ENCODE measurements around the gene PNPLA7. TPM values are rescaled to one million over a fixed set of nuclear protein-coding genes. Genes with fewer than 3 reads are reported as not detected.

The PNPLA7 gene
- total RNA-seq, 4 donors from 2014 or later, result 13.0 to 34.3 (median 29.2) TPM

- no peak for TF ChIP-seq CTCF (IDR thresholded peaks at IDR 0.05; ENCODE audit: low read depth)
Measured at GRCh38 chr9:137570566-137570965, 20.4 kb upstream of the PNPLA7 start.

GRCh38 chr9:137569609-137570203 is 19.5 kb upstream of the PNPLA7 start:
- TF ChIP-seq CTCF (IDR thresholded peaks at IDR 0.05; ENCODE audit: low read depth), result no peak

GRCh38 chr9:137564817-137565411 is 14.7 kb upstream of the PNPLA7 start:
- TF ChIP-seq CTCF (IDR thresholded peaks at IDR 0.05; ENCODE audit: low read depth), result no peak

- no peak for TF ChIP-seq CTCF (IDR thresholded peaks at IDR 0.05; ENCODE audit: low read depth)
Measured at GRCh38 chr9:137564134-137564533, 13.9 kb upstream of the PNPLA7 start.

- TF ChIP-seq CTCF (IDR thresholded peaks at IDR 0.05; ENCODE audit: low read depth), result no peak
Measured at GRCh38 chr9:137558127-137558526, 7.9 kb upstream of the PNPLA7 start.

- no peak for TF ChIP-seq CTCF (IDR thresholded peaks at IDR 0.05; ENCODE audit: low read depth)
Measured at GRCh38 chr9:137556069-137556838, 6.1 kb upstream of the PNPLA7 start.

GRCh38 chr9:137555179-137555578 is 5.0 kb upstream of the PNPLA7 start:
- no peak for TF ChIP-seq CTCF (IDR thresholded peaks at IDR 0.05; ENCODE audit: low read depth)
